ENCODE data around the gene SLC35G2. TPM values are rescaled to one million over a fixed set of nuclear protein-coding genes. Genes with fewer than 3 reads are reported as not detected.

SLC35G2 gene
- total RNA-seq, 1 donor from 2014 or later, result 1.8 TPM

Other genes with a start within 250 kb of the SLC35G2 start
- 21.1 TPM for gene STAG1, start 66.7 kb upstream of the SLC35G2 start, total RNA-seq
- 21.7 TPM for gene NCK1, start 43.1 kb downstream of the SLC35G2 start, total RNA-seq
- 0.35 TPM for gene IL20RB, start 138.9 kb downstream of the SLC35G2 start, total RNA-seq

All from Right ventricle myocardium superior (tissue), 1 donor.